Measurements from ENCODE around the gene CNTNAP5. TPM values are rescaled to one million over a fixed set of nuclear protein-coding genes. Genes with fewer than 3 reads are reported as not detected.

The CNTNAP5 gene
- total and polyA plus RNA-seq, 4 donors, result not detected

GRCh38 chr2:124534028-124534427 lies 508.9 kb downstream of the CNTNAP5 start:
- no peak for DNase-seq (ENCODE audit: low spot score)

GRCh38 chr2:124535816-124536215 lies 510.7 kb downstream of the CNTNAP5 start:
- no peaks in the 10 kb centered on the region for H3K36me3 ChIP-seq (ENCODE audit: control insufficient read depth in 4 of 4, insufficient read depth in 3 of 4, low read depth in 1 of 4, low read length in 3 of 4)
- H3K9ac ChIP-seq (ENCODE audit: low read depth in 1 of 2, low read length in 2 of 2), result no peak overlapping the region
- H3K4me3 ChIP-seq (ENCODE audit: low read depth in 1 of 3, low read length in 3 of 3), result no peak overlapping the region
- no peak for TF ChIP-seq EGR1 (IDR thresholded peaks at IDR 0.05; ENCODE audit: low read depth in 2 of 2)
- TF ChIP-seq FOXA1 (IDR thresholded peaks at IDR 0.05), result no peak
- no peak for TF ChIP-seq YY1 (IDR thresholded peaks at IDR 0.05)
- TF ChIP-seq JUND (IDR thresholded peaks at IDR 0.05), result no peak
- no peak for TF ChIP-seq SP1 (IDR thresholded peaks at IDR 0.05)
- no peak for TF ChIP-seq HNF4A (conservative IDR thresholded peaks at IDR 0.05)
- TF ChIP-seq ATF3 (IDR thresholded peaks at IDR 0.05), result no peak
- no peak for TF ChIP-seq ZBTB33 (IDR thresholded peaks at IDR 0.05)
- no peak for TF ChIP-seq HNF4G (IDR thresholded peaks at IDR 0.05)
- TF ChIP-seq CTCF (IDR thresholded peaks at IDR 0.05; ENCODE audit: low read depth, low read length, missing input control), result no peak
- no peak for TF ChIP-seq MAX (IDR thresholded peaks at IDR 0.05)
- TF ChIP-seq REST (IDR thresholded peaks at IDR 0.05), result no peak
- no peak for TF ChIP-seq RAD21 (IDR thresholded peaks at IDR 0.05)
- TF ChIP-seq FOXA2 (IDR thresholded peaks at IDR 0.05), result no peak
- TF ChIP-seq NR2F2 (IDR thresholded peaks at IDR 0.05), result no peak
- no peaks in the 10 kb centered on the region for H3K27me3 ChIP-seq (ENCODE audit: control insufficient read depth in 4 of 4, insufficient read depth in 4 of 4, low read length in 3 of 4)
- no peak for DNase-seq (ENCODE audit: low spot score)
- no peaks in the 10 kb centered on the region for H3K9me3 ChIP-seq (ENCODE audit: control insufficient read depth in 4 of 4, low read length in 3 of 4)
- H3K4me1 ChIP-seq (ENCODE audit: control insufficient read depth in 4 of 4, insufficient read depth in 4 of 4, low read length in 3 of 4), result peaks cover 0 to 4% (median 0%) of the 10 kb centered on the region in 4 donors
- no peak overlapping the region for H3K27ac ChIP-seq (ENCODE audit: low read depth in 1 of 2, low read length in 2 of 2)
- 89% methylated on average over 3 of the region's 3 CpGs for WGBS

More at GRCh38 chr2:124534028-124534427, 508.9 kb downstream of the CNTNAP5 start:
- Histone ChIP-seq H3K9me3 (ENCODE audit: control insufficient read depth in 4 of 4, low read length in 3 of 4) (no peaks in the 10 kb centered on the region), H3K4me3 (ENCODE audit: low read depth in 1 of 3, low read length in 3 of 3) (no peak overlapping the region), H3K27ac (ENCODE audit: low read depth in 1 of 2, low read length in 2 of 2) (no peak overlapping the region), H3K27me3 (ENCODE audit: control insufficient read depth in 4 of 4, insufficient read depth in 4 of 4, low read length in 3 of 4) (no peaks in the 10 kb centered on the region), H3K9ac (ENCODE audit: low read depth in 1 of 2, low read length in 2 of 2) (no peak overlapping the region), H3K36me3 (ENCODE audit: control insufficient read depth in 4 of 4, insufficient read depth in 3 of 4, low read depth in 1 of 4, low read length in 3 of 4) (no peaks in the 10 kb centered on the region), H3K4me1 (ENCODE audit: control insufficient read depth in 4 of 4, insufficient read depth in 4 of 4, low read length in 3 of 4) (peaks cover 0 to 4% (median 0%) of the 10 kb centered on the region in 4 donors)
- TF ChIP-seq HNF4A (conservative IDR thresholded peaks at IDR 0.05) (no peak), TAF1 (conservative IDR thresholded peaks at IDR 0.05) (no peak), RAD21 (IDR thresholded peaks at IDR 0.05) (no peak)
- WGBS, result 93% methylated on average over 2 of the region's 2 CpGs
